ENCODE data around the gene ENO2. TPM values are rescaled to one million over a fixed set of nuclear protein-coding genes. Genes with fewer than 3 reads are reported as not detected.

Gene ENO2
- total RNA-seq, 1 donor, result 13.4 TPM

DNA sequence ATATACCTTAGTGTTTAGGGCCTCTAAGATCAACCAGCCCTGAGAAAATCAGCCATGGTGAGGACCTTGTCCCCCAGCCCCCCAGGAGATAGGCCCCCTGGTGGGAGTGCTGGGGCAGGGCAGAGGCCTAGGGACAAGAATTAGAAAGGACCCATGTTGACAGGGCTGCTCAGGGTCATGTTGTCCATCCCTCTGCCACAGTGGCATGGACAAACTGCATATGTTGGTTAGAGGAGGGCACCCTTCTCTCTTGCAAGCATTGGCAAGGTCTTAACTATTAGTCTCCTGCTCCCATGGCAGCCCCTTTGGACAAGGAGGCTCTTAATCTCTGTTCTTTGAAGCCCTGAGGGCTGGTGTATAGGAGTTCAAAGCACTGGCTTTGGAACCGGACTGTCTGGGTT lies 36.0 kb downstream of the ENO2 start:
- Histone ChIP-seq H4K20me1 (ENCODE audit: insufficient read depth, low read length) (no peaks in the 10 kb centered on the region), H3K4me1 (ENCODE audit: insufficient read depth, low read length) (peaks cover 12% of the 10 kb centered on the region), H3K36me3 (ENCODE audit: insufficient read depth, low read length) (peaks cover 11% of the 10 kb centered on the region), H3K79me2 (ENCODE audit: insufficient read depth, low read length) (no peaks in the 10 kb centered on the region), H3K27me3 (ENCODE audit: insufficient read depth, low read length) (no peaks in the 10 kb centered on the region), H3K4me3 (ENCODE audit: insufficient read depth, low read length) (no peak overlapping the region), H3K4me2 (ENCODE audit: insufficient read depth, low read length) (no peak overlapping the region), H3K27ac (ENCODE audit: low read depth, low read length) (no peak overlapping the region), H2AFZ (ENCODE audit: low read length) (no peak overlapping the region), H3K9me3 (ENCODE audit: low read depth, low read length) (no peaks in the 10 kb centered on the region)
- TF ChIP-seq, protein P1, sequence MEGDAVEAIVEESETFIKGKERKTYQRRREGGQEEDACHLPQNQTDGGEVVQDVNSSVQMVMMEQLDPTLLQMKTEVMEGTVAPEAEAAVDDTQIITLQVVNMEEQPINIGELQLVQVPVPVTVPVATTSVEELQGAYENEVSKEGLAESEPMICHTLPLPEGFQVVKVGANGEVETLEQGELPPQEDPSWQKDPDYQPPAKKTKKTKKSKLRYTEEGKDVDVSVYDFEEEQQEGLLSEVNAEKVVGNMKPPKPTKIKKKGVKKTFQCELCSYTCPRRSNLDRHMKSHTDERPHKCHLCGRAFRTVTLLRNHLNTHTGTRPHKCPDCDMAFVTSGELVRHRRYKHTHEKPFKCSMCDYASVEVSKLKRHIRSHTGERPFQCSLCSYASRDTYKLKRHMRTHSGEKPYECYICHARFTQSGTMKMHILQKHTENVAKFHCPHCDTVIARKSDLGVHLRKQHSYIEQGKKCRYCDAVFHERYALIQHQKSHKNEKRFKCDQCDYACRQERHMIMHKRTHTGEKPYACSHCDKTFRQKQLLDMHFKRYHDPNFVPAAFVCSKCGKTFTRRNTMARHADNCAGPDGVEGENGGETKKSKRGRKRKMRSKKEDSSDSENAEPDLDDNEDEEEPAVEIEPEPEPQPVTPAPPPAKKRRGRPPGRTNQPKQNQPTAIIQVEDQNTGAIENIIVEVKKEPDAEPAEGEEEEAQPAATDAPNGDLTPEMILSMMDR (IDR thresholded peaks at IDR 0.05; ENCODE audit: extremely low read depth, low read depth, low read length), result peak; percentile 30
- DNase-seq (ENCODE audit: insufficient read length, low spot score, missing footprints), result peak; percentile 65

DNA sequence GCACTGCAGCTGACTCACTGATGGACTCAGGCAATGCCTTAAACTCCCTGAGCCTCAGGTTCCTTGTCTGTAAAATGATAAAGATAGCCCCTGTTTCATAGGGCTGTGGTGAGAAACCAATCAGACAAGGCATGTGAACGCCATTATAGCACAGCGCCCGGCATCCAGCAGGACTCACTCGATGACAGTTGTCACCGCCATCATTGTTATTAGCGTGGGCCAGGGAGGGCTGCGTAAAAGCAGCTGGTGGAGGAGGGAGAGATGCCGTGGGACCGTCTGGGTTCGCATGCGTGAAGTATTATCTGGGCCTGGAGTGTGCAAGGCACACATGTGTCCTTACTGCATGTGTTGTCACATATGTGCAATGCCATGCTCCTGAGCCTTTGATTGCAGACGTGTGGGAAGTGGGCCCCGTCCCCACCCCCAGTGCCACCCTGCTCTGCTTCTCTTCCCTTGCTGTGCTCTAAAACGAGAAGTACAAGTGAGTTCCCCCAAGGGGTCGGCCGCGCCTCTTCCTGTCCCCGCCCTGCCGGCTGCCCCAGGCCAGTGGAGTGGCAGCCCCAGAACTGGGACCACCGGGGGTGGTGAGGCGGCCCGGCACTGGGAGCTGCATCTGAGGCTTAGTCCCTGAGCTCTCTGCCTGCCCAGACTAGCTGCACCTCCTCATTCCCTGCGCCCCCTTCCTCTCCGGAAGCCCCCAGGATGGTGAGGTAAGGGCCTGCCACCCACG lies 36.6 kb downstream of the ENO2 start, which contains the start of gene PTPN6:
Gene PTPN6, plus strand, starts transcription at position 546 of the 730 bp plus-strand sequence. Its CDS starts 157 bp downstream, at position 703.
- H3K79me2 ChIP-seq (ENCODE audit: insufficient read depth, low read length), result no peaks in the 10 kb centered on the region
- H3K27ac ChIP-seq (ENCODE audit: low read depth, low read length), result no peak within 1 kb of the TSS
- TF ChIP-seq, protein P1 (IDR thresholded peaks at IDR 0.05; ENCODE audit: extremely low read depth, low read depth, low read length), result no peak
- no peak within 1 kb of the TSS for H3K4me3 ChIP-seq (ENCODE audit: insufficient read depth, low read length)
- H4K20me1 ChIP-seq (ENCODE audit: insufficient read depth, low read length), result no peaks in the 10 kb centered on the region
- H3K4me1 ChIP-seq (ENCODE audit: insufficient read depth, low read length), result peaks cover 12% of the 10 kb centered on the region
- no peaks in the 10 kb centered on the region for H3K9me3 ChIP-seq (ENCODE audit: low read depth, low read length)
- peak; percentile 51 for DNase-seq (ENCODE audit: insufficient read length, low spot score, missing footprints)
- H3K27me3 ChIP-seq (ENCODE audit: insufficient read depth, low read length), result no peaks in the 10 kb centered on the region
- no peak within 1 kb of the TSS for H3K4me2 ChIP-seq (ENCODE audit: insufficient read depth, low read length)
- H2AFZ ChIP-seq (ENCODE audit: low read length), result no peak within 1 kb of the TSS
- peaks cover 5% of the 10 kb centered on the region for H3K36me3 ChIP-seq (ENCODE audit: insufficient read depth, low read length)

DNA sequence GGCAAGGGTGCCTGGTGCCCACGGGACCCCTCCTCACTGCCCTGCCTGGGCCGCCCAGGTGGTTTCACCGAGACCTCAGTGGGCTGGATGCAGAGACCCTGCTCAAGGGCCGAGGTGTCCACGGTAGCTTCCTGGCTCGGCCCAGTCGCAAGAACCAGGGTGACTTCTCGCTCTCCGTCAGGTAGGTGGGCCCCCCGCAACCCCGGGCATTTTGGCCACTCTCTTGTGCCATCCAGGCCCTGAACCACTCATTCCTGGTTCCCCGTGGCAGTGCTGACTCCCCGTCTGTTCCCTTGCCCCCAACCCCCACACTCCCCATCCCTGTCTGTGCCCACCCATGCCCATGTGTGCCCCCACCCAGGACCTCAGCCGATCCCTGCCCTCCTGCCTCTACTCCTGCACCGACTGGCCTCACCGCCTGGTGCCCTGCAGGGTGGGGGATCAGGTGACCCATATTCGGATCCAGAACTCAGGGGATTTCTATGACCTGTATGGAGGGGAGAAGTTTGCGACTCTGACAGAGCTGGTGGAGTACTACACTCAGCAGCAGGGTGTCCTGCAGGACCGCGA lies 37.3 kb downstream of the ENO2 start:
- TF ChIP-seq, protein P1 (IDR thresholded peaks at IDR 0.05; ENCODE audit: extremely low read depth, low read depth, low read length), result no peak
- Histone ChIP-seq H3K36me3 (ENCODE audit: insufficient read depth, low read length) (peaks cover 5% of the 10 kb centered on the region), H3K4me1 (ENCODE audit: insufficient read depth, low read length) (peaks cover 12% of the 10 kb centered on the region), H3K9me3 (ENCODE audit: low read depth, low read length) (no peaks in the 10 kb centered on the region), H3K27me3 (ENCODE audit: insufficient read depth, low read length) (no peaks in the 10 kb centered on the region), H3K4me3 (ENCODE audit: insufficient read depth, low read length) (no peak overlapping the region), H3K79me2 (ENCODE audit: insufficient read depth, low read length) (no peaks in the 10 kb centered on the region), H4K20me1 (ENCODE audit: insufficient read depth, low read length) (no peaks in the 10 kb centered on the region), H3K27ac (ENCODE audit: low read depth, low read length) (no peak overlapping the region), H2AFZ (ENCODE audit: low read length) (no peak overlapping the region), H3K4me2 (ENCODE audit: insufficient read depth, low read length) (no peak overlapping the region)
- DNase-seq (ENCODE audit: insufficient read length, low spot score, missing footprints), result no peak

DNA sequence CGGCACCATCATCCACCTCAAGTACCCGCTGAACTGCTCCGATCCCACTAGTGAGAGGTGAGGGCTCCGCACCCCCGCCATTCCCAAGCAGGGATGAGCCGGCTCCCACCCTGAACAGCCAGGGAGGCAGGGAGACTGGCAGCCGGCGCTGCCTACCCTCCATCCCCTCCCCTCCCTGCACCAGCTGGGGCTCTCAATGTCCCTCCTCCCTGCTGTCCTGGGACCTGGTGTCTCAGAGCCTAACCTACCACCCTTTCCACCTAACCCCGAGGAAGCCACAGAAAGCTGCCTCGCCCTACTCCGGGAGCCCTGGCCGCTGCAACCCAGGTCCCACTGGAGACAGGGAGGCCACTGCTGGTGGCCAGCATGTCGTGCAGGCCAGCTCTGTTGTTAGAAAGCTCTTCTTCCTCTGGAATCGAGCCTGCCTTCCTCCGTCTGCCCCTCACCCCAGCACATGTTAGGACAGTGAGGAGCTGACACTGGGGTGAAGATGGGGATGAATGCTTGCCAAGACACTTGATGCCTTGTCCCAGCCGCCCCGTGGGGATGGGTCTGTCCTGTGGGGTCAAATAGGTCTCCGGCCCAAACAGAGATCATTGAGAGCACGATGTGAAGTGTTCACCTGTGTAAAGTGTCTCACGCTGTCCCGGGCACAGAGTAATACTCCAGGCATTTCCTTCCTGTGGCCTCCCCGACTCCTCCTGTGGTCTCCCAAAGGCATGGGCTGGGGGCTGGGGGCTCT lies 37.9 kb downstream of the ENO2 start:
- peak; percentile 49 for DNase-seq (ENCODE audit: insufficient read length, low spot score, missing footprints)
- H4K20me1 ChIP-seq (ENCODE audit: insufficient read depth, low read length), result no peaks in the 10 kb centered on the region
- no peaks in the 10 kb centered on the region for H3K79me2 ChIP-seq (ENCODE audit: insufficient read depth, low read length)
- H3K9me3 ChIP-seq (ENCODE audit: low read depth, low read length), result no peaks in the 10 kb centered on the region
- no peak overlapping the region for H2AFZ ChIP-seq (ENCODE audit: low read length)
- no peak overlapping the region for H3K4me3 ChIP-seq (ENCODE audit: insufficient read depth, low read length)
- H3K4me2 ChIP-seq (ENCODE audit: insufficient read depth, low read length), result no peak overlapping the region
- no peaks in the 10 kb centered on the region for H3K27me3 ChIP-seq (ENCODE audit: insufficient read depth, low read length)
- H3K27ac ChIP-seq (ENCODE audit: low read depth, low read length), result no peak overlapping the region
- TF ChIP-seq, protein P1 (IDR thresholded peaks at IDR 0.05; ENCODE audit: extremely low read depth, low read depth, low read length), result no peak
- no peaks in the 10 kb centered on the region for H3K36me3 ChIP-seq (ENCODE audit: insufficient read depth, low read length)
- peaks cover 12% of the 10 kb centered on the region for H3K4me1 ChIP-seq (ENCODE audit: insufficient read depth, low read length)
